Measurements from ENCODE around the gene SAMMSON. TPM values are rescaled to one million over a fixed set of nuclear protein-coding genes. Genes with fewer than 3 reads are reported as not detected.

SAMMSON gene
- polyA plus RNA-seq (2013, experiment 1 of 2) = not detected
- not detected for polyA plus RNA-seq (2013, experiment 2 of 2)

GRCh38 chr3:69999140-70000027 is at the start of gene SAMMSON:
Gene SAMMSON, plus strand, starts transcription at chr3:69999733.
- Histone ChIP-seq H3K36me3 (ENCODE audit: control insufficient read depth, insufficient read depth, low read length) (no peaks in the 10 kb centered on the region), H3K9me3 (ENCODE audit: control insufficient read depth, low read length) (no peaks in the 10 kb centered on the region), H3K27ac (ENCODE audit: low read depth, low read length, severe bottlenecking) (peak within 1 kb of the TSS; percentile 47), H3K4me1 (ENCODE audit: control insufficient read depth, insufficient read depth, low read length, poor library complexity, severe bottlenecking) (peaks cover 7% of the 10 kb centered on the region), H3K4me3 (ENCODE audit: extremely low read depth, insufficient read depth, low read length, poor library complexity, severe bottlenecking) (no peak within 1 kb of the TSS)
- 91 to 96% methylated on average over 9 to 23 of the region's 29 CpGs for WGBS, 2 experiments (ENCODE audit: insufficient coverage in 2 of 2)

GRCh38 chr3:69951616-69952015 is 47.9 kb upstream of the SAMMSON start:
- WGBS, 2 experiments (ENCODE audit: insufficient coverage in 2 of 2) = no CpG with 5 or more reads among the region's 3 CpGs
- H3K36me3 ChIP-seq (ENCODE audit: control insufficient read depth, insufficient read depth, low read length) = no peaks in the 10 kb centered on the region
- H3K9me3 ChIP-seq (ENCODE audit: control insufficient read depth, low read length) = no peaks in the 10 kb centered on the region
- no peak overlapping the region for H3K4me3 ChIP-seq (ENCODE audit: extremely low read depth, insufficient read depth, low read length, poor library complexity, severe bottlenecking)
- no peaks in the 10 kb centered on the region for H3K4me1 ChIP-seq (ENCODE audit: control insufficient read depth, insufficient read depth, low read length, poor library complexity, severe bottlenecking)
- no peak overlapping the region for H3K27ac ChIP-seq (ENCODE audit: low read depth, low read length, severe bottlenecking)

- H3K9me3 ChIP-seq (ENCODE audit: control insufficient read depth, low read length) = no peaks in the 10 kb centered on the region
- no peaks in the 10 kb centered on the region for H3K36me3 ChIP-seq (ENCODE audit: control insufficient read depth, insufficient read depth, low read length)
- WGBS, 2 experiments (ENCODE audit: insufficient coverage in 2 of 2) = 92 to 97% methylated on average over 3 to 5 of the region's 7 CpGs
- no peaks in the 10 kb centered on the region for H3K4me1 ChIP-seq (ENCODE audit: control insufficient read depth, insufficient read depth, low read length, poor library complexity, severe bottlenecking)
- H3K27ac ChIP-seq (ENCODE audit: low read depth, low read length, severe bottlenecking) = no peak overlapping the region
- H3K4me3 ChIP-seq (ENCODE audit: extremely low read depth, insufficient read depth, low read length, poor library complexity, severe bottlenecking) = no peak overlapping the region
These were observed 40.0 kb upstream of the SAMMSON start for GRCh38 chr3:69959581-69959980.

GRCh38 chr3:69961706-69962439 is 37.7 kb upstream of the SAMMSON start:
- 100% methylated on average over 1 of the region's 5 CpGs; no CpG with 5 or more reads in 1 of the 2 experiments for WGBS, 2 experiments (ENCODE audit: insufficient coverage in 2 of 2)
- no peak overlapping the region for H3K4me3 ChIP-seq (ENCODE audit: extremely low read depth, insufficient read depth, low read length, poor library complexity, severe bottlenecking)
- H3K36me3 ChIP-seq (ENCODE audit: control insufficient read depth, insufficient read depth, low read length) = no peaks in the 10 kb centered on the region

GRCh38 chr3:69963643-69964042 is 35.9 kb upstream of the SAMMSON start:
- Histone ChIP-seq H3K4me1 (ENCODE audit: control insufficient read depth, insufficient read depth, low read length, poor library complexity, severe bottlenecking) (no peaks in the 10 kb centered on the region), H3K36me3 (ENCODE audit: control insufficient read depth, insufficient read depth, low read length) (no peaks in the 10 kb centered on the region), H3K27ac (ENCODE audit: low read depth, low read length, severe bottlenecking) (no peak overlapping the region), H3K4me3 (ENCODE audit: extremely low read depth, insufficient read depth, low read length, poor library complexity, severe bottlenecking) (no peak overlapping the region), H3K9me3 (ENCODE audit: control insufficient read depth, low read length) (no peaks in the 10 kb centered on the region)
- WGBS, 2 experiments (ENCODE audit: insufficient coverage in 2 of 2) = no CpG with 5 or more reads among the region's 3 CpGs

More at GRCh38 chr3:69961706-69962439, 37.7 kb upstream of the SAMMSON start:
- H3K4me1 ChIP-seq (ENCODE audit: control insufficient read depth, insufficient read depth, low read length, poor library complexity, severe bottlenecking) = no peaks in the 10 kb centered on the region
- no peak overlapping the region for H3K27ac ChIP-seq (ENCODE audit: low read depth, low read length, severe bottlenecking)
- no peaks in the 10 kb centered on the region for H3K9me3 ChIP-seq (ENCODE audit: control insufficient read depth, low read length)

GRCh38 chr3:69967156-69967555 is 32.4 kb upstream of the SAMMSON start:
- 80 to 87% methylated on average over 1 to 5 of the region's 6 CpGs for WGBS, 2 experiments (ENCODE audit: insufficient coverage in 2 of 2)

GRCh38 chr3:69970827-69971226 is 28.7 kb upstream of the SAMMSON start:
- Histone ChIP-seq H3K36me3 (ENCODE audit: control insufficient read depth, insufficient read depth, low read length) (no peaks in the 10 kb centered on the region), H3K27ac (ENCODE audit: low read depth, low read length, severe bottlenecking) (no peak overlapping the region), H3K4me1 (ENCODE audit: control insufficient read depth, insufficient read depth, low read length, poor library complexity, severe bottlenecking) (no peaks in the 10 kb centered on the region), H3K9me3 (ENCODE audit: control insufficient read depth, low read length) (no peaks in the 10 kb centered on the region), H3K4me3 (ENCODE audit: extremely low read depth, insufficient read depth, low read length, poor library complexity, severe bottlenecking) (no peak overlapping the region)
- WGBS, 2 experiments (ENCODE audit: insufficient coverage in 2 of 2) = no CpG with 5 or more reads among the region's 5 CpGs

More at GRCh38 chr3:69967156-69967555, 32.4 kb upstream of the SAMMSON start:
- H3K36me3 ChIP-seq (ENCODE audit: control insufficient read depth, insufficient read depth, low read length) = no peaks in the 10 kb centered on the region
- H3K27ac ChIP-seq (ENCODE audit: low read depth, low read length, severe bottlenecking) = no peak overlapping the region
- no peaks in the 10 kb centered on the region for H3K9me3 ChIP-seq (ENCODE audit: control insufficient read depth, low read length)
- no peaks in the 10 kb centered on the region for H3K4me1 ChIP-seq (ENCODE audit: control insufficient read depth, insufficient read depth, low read length, poor library complexity, severe bottlenecking)
- H3K4me3 ChIP-seq (ENCODE audit: extremely low read depth, insufficient read depth, low read length, poor library complexity, severe bottlenecking) = no peak overlapping the region

- H3K4me1 ChIP-seq (ENCODE audit: control insufficient read depth, insufficient read depth, low read length, poor library complexity, severe bottlenecking) = no peaks in the 10 kb centered on the region
- WGBS, 2 experiments (ENCODE audit: insufficient coverage in 2 of 2) = no CpG with 5 or more reads among the region's 4 CpGs
- no peaks in the 10 kb centered on the region for H3K36me3 ChIP-seq (ENCODE audit: control insufficient read depth, insufficient read depth, low read length)
- H3K9me3 ChIP-seq (ENCODE audit: control insufficient read depth, low read length) = no peaks in the 10 kb centered on the region
- no peak overlapping the region for H3K4me3 ChIP-seq (ENCODE audit: extremely low read depth, insufficient read depth, low read length, poor library complexity, severe bottlenecking)
- no peak overlapping the region for H3K27ac ChIP-seq (ENCODE audit: low read depth, low read length, severe bottlenecking)
These were observed 26.9 kb upstream of the SAMMSON start for GRCh38 chr3:69972672-69973071.

- Histone ChIP-seq H3K4me3 (ENCODE audit: extremely low read depth, insufficient read depth, low read length, poor library complexity, severe bottlenecking) (no peak overlapping the region), H3K36me3 (ENCODE audit: control insufficient read depth, insufficient read depth, low read length) (no peaks in the 10 kb centered on the region), H3K9me3 (ENCODE audit: control insufficient read depth, low read length) (peaks cover 3% of the 10 kb centered on the region), H3K4me1 (ENCODE audit: control insufficient read depth, insufficient read depth, low read length, poor library complexity, severe bottlenecking) (no peaks in the 10 kb centered on the region), H3K27ac (ENCODE audit: low read depth, low read length, severe bottlenecking) (no peak overlapping the region)
- 80% methylated on average over 1 of the region's 2 CpGs; no CpG with 5 or more reads in 1 of the 2 experiments for WGBS, 2 experiments (ENCODE audit: insufficient coverage in 2 of 2)
These were observed 23.5 kb upstream of the SAMMSON start for GRCh38 chr3:69976021-69976420.

GRCh38 chr3:69983546-69984265 is 15.8 kb upstream of the SAMMSON start:
- H3K4me3 ChIP-seq (ENCODE audit: extremely low read depth, insufficient read depth, low read length, poor library complexity, severe bottlenecking) = no peak overlapping the region
- H3K9me3 ChIP-seq (ENCODE audit: control insufficient read depth, low read length) = no peaks in the 10 kb centered on the region
- no peak overlapping the region for H3K27ac ChIP-seq (ENCODE audit: low read depth, low read length, severe bottlenecking)
- 100% methylated on average over 1 to 3 of the region's 5 CpGs for WGBS, 2 experiments (ENCODE audit: insufficient coverage in 2 of 2)
- H3K36me3 ChIP-seq (ENCODE audit: control insufficient read depth, insufficient read depth, low read length) = no peaks in the 10 kb centered on the region
- no peaks in the 10 kb centered on the region for H3K4me1 ChIP-seq (ENCODE audit: control insufficient read depth, insufficient read depth, low read length, poor library complexity, severe bottlenecking)

Measured in mesodermal cell (in vitro differentiated cells).